Activated naive CD8-positive, alpha-beta T cell treated with anti-CD3 and anti-CD28 coated beads, Interleukin-2, amount 50 U/mL, for 16 hours (primary cell): ENCODE measurements around the gene NLRC5.
"Not testable (repeated sequence)": the region's sequence is repeated elsewhere in the genome, so short reads cannot be mapped to it uniquely, and the experiment has no call there.

ENCODE experiments used
- DNase-seq: peaks from one replicate; pipeline ENCODE4 v3.0.0-alpha.2; 2020; ENCODE audit warnings: low read depth, low spot score

The NLRC5 gene

DNA sequence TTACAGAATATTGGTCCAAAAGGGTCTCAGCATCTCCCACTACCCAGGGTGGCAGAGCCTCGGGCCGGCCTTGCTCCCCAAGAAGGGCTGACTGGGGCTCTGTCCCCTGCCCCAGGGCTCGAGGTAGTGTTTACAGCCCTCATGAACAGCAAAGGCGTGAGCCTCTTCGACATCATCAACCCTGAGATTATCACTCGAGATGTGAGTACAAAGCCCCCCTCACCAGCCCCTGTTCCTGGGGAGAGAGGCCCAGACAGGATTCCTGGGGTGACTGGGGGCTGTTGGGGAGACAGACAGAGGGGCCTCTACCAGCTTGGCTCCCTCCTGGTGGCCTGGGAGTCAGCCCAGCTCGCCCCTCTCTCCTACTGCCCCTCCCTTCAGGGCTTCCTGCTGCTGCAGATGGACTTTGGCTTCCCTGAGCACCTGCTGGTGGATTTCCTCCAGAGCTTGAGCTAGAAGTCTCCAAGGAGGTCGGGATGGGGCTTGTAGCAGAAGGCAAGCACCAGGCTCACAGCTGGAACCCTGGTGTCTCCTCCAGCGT, 6.1 kb upstream of the NLRC5 start:
- DNase-seq: no peak

DNA sequence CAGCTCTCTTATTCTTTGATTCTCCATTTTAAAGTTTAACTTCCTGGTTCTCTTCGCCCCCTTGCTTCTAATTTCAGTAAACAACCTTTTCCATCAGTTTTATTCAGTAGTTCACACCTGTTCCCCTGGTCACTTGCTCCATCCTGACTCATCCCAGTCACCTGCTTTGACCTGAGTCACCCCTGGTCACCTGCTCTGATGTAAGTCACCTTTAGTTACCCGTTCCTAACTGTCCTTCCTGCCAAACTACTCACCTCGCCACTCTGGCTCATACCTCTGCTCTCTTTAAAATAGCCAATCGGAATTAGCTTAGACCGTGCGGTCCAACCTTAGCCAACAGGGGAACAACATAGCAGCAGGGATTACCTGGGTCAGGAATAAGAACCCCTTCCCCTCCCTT, 4.7 kb upstream of the NLRC5 start:
- no peak for DNase-seq

DNA sequence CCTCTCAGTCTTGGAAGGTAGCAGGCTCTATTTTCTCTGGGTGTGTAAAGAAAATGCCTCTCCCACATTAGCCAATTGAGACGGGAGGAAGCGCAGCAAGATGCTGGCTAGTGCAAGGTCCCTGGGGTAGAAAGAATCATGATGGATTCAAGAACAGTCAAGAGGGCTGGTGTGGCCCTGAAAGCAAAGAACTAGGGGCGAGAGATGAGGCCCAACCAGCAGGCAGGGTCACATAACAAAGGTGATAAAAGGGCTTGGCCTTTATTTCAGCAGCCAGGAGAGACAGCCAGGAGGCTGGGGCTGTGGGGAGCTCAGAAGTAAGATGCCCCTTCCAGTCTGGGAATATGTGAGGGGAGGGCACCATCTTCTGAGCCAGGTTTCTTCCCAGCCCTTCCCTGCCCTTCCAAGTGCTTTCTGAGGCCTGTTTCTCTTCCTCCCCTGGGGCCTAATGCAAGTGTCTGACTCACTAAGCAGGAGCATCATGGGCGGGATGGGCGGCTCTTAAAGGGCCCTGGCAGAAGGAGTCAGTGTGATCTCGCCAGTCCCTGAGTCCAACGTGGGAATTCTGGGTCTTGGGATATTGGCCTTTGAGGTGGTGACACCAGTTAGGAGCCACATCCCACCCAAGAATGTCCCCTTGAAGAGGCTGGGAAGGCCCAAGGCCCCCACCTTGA, 3.9 kb upstream of the NLRC5 start:
- DNase-seq: no peak

DNA sequence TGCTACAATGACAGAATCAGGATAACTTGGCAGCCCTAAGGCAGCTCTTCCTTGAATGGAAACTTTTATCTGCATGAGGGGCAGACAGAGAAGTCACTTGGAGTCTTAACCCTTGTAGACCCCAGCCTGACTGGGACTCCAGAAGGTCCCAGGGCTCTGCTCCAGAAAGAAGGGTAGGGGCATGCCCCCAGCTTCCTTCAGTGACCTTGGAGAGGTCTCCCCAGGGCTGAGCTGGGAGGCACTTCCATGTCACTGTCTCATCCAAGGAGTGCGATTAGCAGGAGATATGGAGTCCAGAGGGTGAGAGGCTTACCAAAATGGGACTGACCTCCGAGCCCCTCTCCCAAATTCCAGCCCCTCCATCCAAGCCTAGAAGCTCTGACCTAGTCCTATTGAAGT, 3.4 kb upstream of the NLRC5 start:
- no peak for DNase-seq

DNA sequence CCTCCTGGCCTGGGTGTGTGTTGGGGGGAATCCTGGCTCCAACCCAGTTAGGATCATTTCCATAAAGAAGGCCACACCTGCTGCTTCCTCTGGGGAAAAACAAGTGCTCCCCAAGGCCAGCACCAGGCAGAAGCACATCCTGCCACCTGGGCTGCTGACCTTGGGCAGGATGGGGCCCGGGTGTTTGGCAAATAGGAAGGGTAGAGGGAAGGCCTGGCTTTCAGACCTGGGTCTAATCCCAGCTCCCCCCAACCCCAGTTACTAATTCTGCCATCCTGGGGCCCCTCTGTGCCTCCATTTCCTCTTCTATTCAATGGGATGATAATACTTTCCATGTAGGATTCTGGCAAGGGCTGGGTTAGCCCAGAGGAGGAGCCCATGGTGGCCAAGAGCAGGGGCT, 3.0 kb upstream of the NLRC5 start:
- no peak for DNase-seq

DNA sequence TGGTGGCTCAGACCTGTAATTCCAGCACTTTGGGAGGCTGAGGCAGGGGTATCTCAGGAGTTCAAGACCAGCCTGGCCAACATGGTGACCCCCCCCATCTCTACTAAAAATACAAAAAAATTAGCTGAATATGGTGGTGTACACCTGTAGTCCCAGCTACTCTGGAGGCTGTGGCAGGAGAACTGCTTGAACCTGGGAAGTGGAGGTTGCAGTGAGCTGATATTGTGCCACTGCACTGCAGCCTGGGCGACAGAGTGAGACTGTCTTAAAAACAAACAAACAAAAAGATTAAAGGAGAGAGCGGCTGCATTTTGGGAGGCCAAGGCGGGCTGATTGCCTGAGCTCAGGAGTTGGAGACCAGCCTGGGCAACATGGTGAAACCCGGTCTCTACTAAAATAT, 2.4 kb upstream of the NLRC5 start:
- not testable (repeated sequence) for DNase-seq

DNA sequence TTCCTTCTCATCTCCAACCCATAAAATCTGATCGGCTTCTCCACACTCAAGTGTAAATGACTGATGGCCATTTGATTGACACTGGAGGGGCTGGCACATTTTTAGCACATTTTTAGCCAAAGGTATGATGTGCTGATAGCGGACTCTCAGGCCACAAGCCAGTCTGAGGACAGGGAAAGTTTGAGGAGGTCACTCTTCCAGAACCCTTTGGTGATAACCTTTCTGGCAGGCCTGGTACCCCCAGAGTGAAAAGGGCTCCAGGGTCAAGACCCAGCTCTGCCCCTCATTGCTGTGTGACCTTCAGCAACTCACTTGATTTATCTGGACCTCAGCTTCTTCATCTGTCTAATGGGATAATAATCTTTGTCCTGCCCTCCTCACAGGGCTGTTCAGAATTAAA, 1.7 kb upstream of the NLRC5 start:
- DNase-seq: no peak

DNA sequence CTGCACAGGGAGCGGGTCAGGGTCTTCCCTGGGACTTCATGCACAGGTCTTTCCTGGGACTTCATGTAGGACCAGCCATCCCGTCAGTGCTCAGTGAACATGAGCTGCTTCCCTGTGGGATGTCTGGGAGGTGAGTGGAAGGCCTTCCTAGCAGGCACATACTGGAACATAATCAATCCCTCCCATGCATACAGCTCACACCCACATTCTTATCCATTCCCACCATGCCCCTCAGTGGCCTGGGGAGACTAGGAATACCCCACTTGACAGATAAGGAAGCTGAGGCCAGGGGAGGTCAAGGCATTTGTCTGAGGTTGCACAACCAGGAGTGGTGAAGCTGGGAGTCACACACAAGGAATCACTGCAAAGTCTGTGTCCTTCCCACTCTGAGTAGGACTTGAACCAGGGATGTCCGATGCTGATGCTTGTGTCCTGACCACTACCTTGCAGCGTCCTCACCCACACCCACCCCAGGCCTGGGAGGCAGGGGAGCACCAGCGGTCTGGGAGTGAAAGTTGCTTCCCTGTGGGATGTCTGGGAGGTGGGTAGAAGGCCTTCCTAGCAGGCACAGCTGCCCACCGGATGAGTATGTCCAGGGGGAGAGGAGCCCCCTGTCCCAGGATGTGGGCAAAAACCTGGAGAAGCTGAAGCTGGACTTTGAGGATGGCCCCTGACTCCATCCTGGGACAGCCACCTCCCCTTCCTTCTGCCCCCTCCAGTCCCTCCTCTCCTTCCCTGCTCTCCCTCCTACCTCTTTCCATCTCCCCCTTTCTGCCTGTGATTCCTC, 1.0 kb upstream of the NLRC5 start:
- DNase-seq: no peak

DNA sequence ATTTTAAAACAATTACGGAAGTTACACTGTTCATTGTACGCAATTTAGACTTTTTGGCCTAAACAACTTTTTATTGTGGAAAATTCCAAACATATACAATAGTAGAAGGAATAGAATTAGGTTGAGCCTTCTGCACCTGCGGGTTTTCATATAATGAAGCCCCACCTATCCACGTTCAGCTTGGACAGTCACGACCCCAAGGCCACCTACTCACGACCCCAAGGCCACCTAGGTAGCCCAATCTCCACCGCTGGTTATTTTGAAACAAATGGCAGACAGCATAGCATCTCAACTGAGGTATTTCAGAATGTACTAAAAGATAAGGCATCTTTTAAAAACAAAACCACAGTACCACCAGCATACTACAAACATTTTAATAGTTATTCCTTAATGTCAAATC, 631 bp downstream of the NLRC5 start:
- DNase-seq: no peak

DNA sequence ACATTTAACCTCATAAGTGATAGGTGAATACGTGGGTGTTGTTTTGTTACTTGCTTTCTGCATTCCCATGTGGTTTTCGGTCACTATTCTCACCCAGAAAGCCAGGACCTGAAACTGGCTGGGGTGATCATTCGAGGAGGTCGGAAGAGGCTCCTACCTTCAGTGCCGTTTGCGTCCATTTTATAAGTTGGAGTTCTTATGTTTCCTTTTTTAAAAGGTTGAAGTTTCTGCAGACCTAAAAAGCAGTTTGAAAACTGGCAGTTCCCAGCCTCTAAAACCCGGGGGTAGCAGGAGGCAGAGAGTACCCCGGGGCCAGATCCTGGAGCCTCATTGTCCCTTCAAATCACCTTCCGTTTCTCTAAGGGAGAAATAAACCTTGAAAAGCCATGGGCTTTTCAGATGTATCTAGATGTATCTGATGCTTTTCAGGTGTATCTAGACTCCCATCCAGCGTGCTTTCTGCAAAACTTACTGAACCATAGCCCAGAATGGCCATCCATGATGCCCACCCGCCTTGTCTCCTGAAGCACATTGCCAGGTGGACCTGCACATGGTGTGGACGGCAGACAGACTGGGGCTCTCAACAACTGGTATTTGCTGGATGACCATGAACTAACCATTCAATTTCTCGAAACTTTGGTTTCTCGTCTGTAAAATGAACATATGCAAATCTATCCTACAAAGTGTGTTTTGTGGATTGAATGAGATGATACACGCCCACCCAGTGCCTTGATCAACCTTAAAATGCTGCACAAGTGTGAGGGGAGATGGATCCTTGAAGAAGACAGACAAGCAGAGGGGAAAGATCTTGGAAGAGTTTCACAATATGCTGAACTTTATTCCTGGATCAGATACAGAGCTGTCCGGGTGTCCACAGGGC, 1.3 kb downstream of the NLRC5 start:
- DNase-seq: no peak

DNA sequence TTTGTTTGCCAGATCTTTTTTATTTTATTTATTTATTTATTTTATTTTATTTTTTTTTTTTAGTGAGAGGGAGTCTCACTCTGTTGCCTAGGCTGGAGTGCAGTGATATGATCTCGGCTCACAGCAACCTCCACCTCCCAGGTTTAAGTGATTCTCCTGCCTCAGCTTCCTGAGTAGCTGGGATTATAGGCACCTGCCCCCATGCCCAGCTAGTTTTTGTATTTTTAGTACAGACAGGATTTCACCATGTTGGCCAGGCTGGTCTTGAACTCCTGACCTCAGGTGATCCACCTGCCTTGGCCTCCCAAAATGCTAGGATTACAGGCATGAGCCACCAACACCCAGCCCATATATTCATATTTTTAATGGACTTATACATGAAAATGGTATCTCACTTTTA, 3.1 kb downstream of the NLRC5 start:
- DNase-seq: not testable (repeated sequence)

DNA sequence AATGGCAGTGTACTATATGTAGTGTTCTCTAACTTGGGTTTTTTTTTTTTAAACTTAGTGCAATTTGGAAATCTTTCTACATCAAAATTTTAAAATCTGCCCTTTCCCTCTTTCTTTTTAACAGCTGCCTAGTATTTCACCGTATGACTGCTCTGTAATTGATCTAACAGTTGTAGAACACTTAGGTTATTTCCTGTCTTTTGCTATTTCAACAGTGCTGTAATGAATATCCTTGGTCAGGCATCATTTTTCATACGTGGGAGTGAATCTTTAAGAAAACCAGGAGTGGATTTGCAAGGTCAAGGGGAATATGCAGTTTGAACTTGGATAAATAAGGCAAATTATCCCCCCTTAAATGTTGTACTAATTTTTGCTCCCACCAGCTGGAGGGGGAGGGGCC, 3.8 kb downstream of the NLRC5 start:
- DNase-seq: no peak

DNA sequence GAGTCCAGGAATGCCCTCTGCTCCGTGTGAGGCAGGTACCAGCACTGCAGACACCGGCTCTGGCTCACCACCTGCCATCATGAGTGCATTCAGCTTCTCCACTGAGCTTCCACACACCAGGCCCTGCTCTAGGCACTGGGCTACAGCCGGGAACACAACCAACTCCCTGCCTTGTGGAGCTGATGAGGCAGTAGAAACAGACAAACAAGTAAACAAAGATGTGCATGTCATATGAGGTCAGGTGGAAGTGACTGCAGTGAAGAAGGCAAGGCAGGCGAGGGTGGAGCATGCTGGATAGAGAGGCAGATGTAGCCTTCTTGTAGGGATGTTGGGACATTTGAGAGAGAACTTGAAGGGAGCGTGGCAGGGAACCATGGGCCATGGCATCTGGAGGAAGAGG, 5.0 kb downstream of the NLRC5 start:
- DNase-seq: no peak

DNA sequence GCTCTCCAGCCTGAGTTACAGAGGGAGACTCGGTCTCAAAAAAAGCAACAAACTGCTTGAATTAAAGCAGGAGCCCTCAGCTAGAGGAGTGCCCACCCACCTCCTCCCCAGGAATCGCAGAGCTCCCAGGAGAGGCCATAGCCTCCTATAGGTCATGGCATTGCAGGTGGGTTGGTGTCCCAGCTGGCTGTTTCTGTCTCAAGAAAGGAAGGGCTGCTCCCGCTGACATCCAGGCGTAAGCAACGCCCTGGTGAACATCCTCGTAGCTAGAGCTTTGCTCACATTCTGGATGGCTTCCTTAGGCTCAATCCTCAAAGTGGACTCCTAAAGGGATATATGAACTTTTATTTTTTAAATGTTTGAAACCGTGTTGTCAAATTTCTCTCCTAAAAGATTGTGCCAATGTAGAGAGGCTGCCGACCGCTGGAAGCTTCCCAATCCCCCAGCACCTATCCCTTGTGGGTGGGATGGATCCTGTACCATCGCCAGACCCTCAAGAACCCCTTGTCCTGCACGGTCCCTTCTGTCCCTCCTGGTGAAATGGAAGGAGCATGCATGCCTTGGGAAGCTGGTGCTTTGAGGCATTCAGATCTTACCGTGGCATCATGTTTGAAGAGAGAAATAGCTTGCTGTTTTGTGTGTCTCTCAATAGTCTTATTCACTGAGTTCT, 5.9 kb downstream of the NLRC5 start:
- DNase-seq: no peak

DNA sequence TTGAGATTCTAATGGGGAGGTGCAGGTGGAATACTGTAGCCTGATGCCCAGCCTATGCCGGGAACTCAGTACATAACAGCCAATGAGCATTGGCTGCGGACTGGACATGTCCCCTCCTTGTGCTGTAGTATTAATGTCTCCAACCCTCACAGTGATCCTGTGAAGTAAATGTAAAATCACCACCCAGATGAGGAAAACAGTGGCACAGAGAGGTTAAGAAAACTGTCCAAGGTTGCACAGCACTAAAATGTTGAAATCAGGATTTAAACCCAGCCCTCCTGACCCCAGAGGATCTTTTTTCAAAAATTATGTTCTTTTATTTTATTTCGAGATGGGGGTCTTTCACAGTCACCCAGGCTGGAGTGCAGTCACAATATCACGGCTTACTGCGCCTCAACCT, 7.9 kb downstream of the NLRC5 start:
- no peak for DNase-seq

DNA sequence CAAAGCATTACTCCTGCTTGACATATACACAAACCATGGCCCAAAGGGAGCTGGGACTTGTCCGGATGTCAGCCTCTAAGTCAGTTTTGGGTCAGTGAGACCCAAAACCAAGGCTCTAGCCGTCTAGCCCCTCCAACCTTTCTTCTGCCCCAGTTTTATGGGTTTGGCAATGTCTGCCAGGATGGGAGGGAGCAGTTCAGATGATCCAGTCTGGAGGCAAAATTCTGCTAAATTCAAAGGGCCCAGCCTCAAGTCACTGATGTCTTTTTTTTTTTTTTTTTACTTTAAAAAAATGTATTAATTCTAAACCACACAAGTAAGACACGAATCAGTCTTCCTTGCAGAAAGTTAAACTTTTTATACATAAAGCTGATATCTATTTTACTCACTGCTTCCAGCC, 8.6 kb downstream of the NLRC5 start:
- no peak for DNase-seq

DNA sequence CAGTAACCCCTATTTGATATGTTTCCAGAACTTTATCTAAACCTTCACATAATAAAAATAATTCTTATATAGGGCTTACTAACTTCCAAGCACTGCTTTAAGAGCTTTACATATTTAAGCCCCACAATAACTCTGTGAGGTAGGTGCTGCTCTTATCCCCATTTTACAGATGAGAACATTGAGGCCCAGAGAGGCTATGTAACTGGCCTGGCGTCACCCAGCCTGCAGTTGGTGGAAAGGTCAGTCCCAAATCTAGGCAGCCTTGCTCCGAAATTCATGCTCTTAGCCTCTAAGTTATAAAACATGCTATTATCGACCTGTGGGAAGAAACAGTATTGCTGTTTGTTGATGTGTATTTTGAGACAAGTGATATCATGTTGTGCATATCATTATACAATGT, 9.0 kb downstream of the NLRC5 start:
- no peak for DNase-seq

DNA sequence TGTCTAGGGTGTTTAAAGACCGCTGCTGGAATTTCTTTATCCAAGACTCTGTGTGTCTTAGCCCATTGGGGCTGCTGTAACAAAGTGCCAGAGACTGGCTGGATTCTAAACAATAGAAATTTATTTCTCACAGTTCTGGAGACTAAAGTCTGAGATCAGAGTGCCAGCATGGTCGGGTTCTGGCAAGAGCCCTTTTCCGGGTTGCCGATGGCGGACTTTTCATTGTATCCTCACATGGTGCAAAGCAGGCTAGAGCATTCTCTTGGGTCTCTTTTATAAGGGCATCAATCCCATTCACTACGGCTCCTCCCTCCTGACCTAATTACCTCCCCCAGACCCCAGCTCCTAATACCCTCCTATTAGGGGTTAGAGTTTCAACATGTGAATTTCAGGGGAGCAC, 9.5 kb downstream of the NLRC5 start:
- no peak for DNase-seq

DNA sequence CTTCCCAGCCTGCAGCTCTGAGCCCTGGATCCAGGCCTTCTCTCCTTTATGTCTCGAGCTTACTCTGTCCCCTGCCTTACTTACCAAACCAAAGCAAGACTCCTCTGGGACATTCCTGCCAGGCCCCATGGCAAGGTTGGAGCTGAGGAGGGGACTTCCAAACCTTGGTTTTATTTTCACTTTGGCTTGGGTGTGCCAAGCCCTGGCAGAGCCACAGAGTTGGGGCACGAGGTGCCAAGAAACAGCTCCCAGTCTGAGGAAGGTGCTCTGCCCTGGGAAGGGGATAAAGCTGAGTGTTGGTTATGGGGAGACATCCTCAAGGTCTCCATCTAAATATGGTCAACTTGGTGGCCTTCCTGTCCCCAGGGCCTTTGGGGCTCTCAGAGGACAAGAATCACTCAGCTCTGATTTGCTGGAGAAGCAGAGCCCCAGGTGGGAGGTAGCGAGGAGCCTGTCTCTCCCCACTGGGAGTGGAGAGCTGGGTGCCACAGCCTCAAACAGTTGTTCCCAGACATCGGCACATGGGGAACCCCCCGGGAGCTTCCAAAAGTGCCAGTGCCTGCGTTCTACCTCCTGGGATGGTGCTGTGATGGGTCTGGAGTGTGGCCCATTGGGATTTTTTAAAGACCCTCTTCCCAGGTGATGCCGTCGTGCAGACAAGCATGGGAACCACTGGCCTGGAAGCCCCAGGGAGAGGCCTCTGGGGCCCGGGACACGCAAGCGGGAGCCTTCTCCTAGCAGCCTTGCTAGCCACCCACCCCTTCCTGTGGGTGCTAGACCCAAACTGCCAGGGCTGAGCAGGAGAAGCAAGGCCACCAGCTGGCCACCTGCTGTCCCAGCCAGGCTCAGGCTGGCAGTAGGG, 10.3 kb downstream of the NLRC5 start:
- DNase-seq: no peak

DNA sequence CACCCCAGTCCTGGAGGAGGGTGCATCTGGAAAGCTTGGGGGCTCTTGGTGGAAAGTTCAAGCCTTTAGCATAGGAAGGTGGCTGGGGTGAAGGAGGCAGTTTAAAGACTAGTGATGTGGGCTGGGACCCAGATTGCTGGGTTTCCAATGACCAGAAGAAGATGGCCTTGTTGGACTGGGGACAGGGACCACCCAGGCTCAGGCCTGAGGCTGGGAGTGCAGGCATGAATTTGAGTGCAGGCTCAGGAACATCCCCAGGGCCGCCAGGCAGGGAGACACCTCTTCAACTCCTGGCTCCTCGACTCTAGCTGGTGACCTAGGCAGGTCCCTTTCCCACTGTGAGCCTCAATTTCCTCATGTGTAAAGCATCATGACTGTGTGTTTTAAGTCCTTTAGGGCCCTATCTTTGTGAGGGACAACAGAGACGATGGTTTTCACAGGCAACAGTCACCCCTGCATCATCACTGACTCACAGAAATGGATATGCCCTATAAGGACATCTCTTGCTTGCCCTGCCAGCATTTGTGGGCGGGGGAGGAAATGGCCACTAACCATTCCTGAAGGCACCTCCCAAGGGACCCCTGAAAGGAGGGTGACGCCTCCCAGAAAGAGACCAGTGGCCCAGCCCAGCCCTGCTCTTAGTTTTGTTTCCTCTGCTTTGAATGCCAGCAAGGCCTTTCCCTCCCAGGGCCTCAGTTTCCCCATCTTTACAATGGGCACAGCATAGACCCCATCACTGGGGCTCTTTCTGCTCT, 11.1 kb downstream of the NLRC5 start:
- no peak for DNase-seq
